ENCODE data around the gene HES4. TPM values are rescaled to one million over a fixed set of nuclear protein-coding genes. Genes with fewer than 3 reads are reported as not detected.

Gene HES4
- total and polyA plus RNA-seq, 7 donors = 1.2 to 65.1 (median 25.0) TPM

- Histone ChIP-seq H3K4me3 (no peak overlapping the region), H3K27me3 (no peaks in the 10 kb centered on the region)
- WGBS, 2 donors = 67 to 89% methylated on average over 6 of the region's 6 CpGs
Measured at GRCh38 chr1:955474-955873, 44.4 kb downstream of the HES4 start.

DNA sequence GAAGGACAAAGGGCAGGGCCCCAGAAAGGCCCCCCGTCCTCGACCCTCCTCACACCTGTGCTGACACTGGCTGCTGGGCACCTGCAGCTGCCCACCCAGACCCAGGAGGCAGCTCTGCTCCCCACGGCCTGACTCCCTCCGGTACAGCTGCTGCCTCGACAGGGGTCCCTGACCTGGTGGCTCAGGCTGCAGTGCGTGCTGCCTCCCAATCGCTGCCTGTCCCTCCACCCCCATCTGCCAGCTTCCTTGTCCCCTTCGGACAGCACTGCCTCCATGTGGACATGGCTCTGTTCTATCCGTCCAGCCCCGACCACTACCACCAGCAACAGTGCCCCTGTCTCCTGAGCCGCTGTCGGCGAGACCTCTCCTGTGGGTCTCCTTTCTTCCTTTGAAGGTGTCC lies 45.0 kb downstream of the HES4 start:
- intact Hi-C loops (cut with DNase I) = loop anchor here (5.0 kb wide), 1 partner anchor 48 kb away; no protein-coding TSS in a partner anchor
- 92 to 93% methylated on average over 13 of the region's 13 CpGs for WGBS, 2 donors
- no peak overlapping the region for H3K27ac ChIP-seq
- DNase-seq = no peak
- H3K4me1 ChIP-seq = peaks cover 0 to 31% (median 26%) of the 10 kb centered on the region in 4 donors
- no peaks in the 10 kb centered on the region for H3K27me3 ChIP-seq
- H3K36me3 ChIP-seq = peaks cover 55 to 72% (median 56%) of the 10 kb centered on the region in 4 donors
- TF ChIP-seq EP300 (IDR thresholded peaks at IDR 0.05) (no peak), POLR2A (IDR thresholded peaks at IDR 0.05) (no peak), CTCF (IDR thresholded peaks at IDR 0.05) (no peak), POLR2AphosphoS5 (IDR thresholded peaks at IDR 0.05) (no peak)
- no peak overlapping the region for H3K4me3 ChIP-seq
- H3K9me3 ChIP-seq = no peaks in the 10 kb centered on the region

More at GRCh38 chr1:955474-955873, 44.4 kb downstream of the HES4 start:
- TF ChIP-seq EP300 (IDR thresholded peaks at IDR 0.05) (no peak), POLR2AphosphoS5 (IDR thresholded peaks at IDR 0.05) (no peak), POLR2A (IDR thresholded peaks at IDR 0.05) (no peak), CTCF (IDR thresholded peaks at IDR 0.05) (no peak)
- intact Hi-C loops (cut with DNase I) = loop anchor here (5.0 kb wide), 1 partner anchor 48 kb away; no protein-coding TSS in a partner anchor
- H3K9me3 ChIP-seq = no peaks in the 10 kb centered on the region
- DNase-seq = no peak
- H3K4me1 ChIP-seq = peaks cover 0 to 36% (median 29%) of the 10 kb centered on the region in 4 donors
- peaks cover 51 to 66% (median 53%) of the 10 kb centered on the region in 4 donors for H3K36me3 ChIP-seq
- H3K27ac ChIP-seq = no peak overlapping the region

DNA sequence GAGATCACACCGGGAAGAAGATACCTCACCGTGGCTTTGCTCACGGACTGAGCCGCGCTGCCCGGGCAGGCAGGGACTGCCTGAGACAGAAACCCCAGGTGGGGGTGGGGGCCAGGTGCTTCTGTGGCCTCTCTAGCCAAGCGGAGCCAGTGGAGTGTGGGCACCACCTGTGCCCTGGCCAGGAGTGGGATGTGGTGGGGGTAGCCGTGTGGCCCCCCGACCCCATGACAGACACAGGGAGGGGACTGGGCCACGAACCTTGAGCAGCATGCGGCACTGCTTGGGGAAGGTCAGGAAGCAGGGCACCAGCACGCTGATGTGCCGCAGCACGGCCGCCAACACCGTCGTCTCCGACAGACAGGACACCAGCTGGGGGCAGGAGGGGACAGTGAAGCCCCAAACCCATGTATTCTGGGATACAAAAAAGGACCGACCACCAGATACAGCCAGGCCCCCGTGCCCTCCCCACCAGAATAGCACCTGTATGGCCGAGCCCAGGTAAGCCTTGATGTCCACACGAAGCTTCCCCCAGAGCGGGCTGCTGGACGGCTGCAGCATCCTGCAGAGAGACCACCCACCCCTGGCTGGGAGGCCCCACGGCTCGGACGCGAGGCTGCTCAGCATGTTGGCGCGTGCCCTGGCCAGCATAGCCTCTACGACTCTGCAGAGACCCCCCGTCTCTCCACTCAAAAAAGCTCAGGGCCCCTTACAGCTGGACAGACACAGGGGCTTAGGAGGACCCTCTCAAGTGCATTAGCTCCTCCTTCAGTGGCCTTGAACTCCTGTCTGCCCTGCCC lies 46.2 kb downstream of the HES4 start:
- Histone ChIP-seq H3K4me3 (no peak overlapping the region), H3K27ac (no peak overlapping the region), H3K27me3 (no peaks in the 10 kb centered on the region), H3K4me1 (peaks cover 0 to 23% (median 19%) of the 10 kb centered on the region in 4 donors), H3K9me3 (no peaks in the 10 kb centered on the region), H3K36me3 (peaks cover 61 to 84% (median 66%) of the 10 kb centered on the region in 4 donors)
- intact Hi-C loops (cut with DNase I) = no loop called here
- DNase-seq = no peak
- TF ChIP-seq CTCF (IDR thresholded peaks at IDR 0.05) (no peak), EP300 (IDR thresholded peaks at IDR 0.05) (no peak), POLR2AphosphoS5 (IDR thresholded peaks at IDR 0.05) (no peak), POLR2A (IDR thresholded peaks at IDR 0.05) (no peak)
- 91 to 92% methylated on average over 32 of the region's 32 CpGs for WGBS, 2 donors

- Histone ChIP-seq H3K36me3 (peaks cover 67 to 95% (median 72%) of the 10 kb centered on the region in 4 donors), H3K4me3 (no peak overlapping the region), H3K4me1 (peaks cover 0 to 11% (median 9%) of the 10 kb centered on the region in 4 donors), H3K27me3 (no peaks in the 10 kb centered on the region), H3K9me3 (no peaks in the 10 kb centered on the region), H3K27ac (no peak overlapping the region)
- 86 to 89% methylated on average over 7 of the region's 7 CpGs for WGBS, 2 donors
- intact Hi-C loops (cut with DNase I) = no loop called here
- no peak for DNase-seq
- TF ChIP-seq POLR2A (IDR thresholded peaks at IDR 0.05) (no peak), POLR2AphosphoS5 (IDR thresholded peaks at IDR 0.05) (no peak), CTCF (IDR thresholded peaks at IDR 0.05) (no peak)
Measured at GRCh38 chr1:952603-953002, 47.3 kb downstream of the HES4 start.
